Right atrium auricular region (tissue), 2 donors: ENCODE data around the gene TRAF3IP1. TPM values are rescaled to one million over a fixed set of nuclear protein-coding genes. Genes with fewer than 3 reads are reported as not detected.

ENCODE experiments used
- DNase-seq: peaks from one replicate; pipeline ENCODE4 v3.0.0-alpha.2; 2019; ENCODE audit warnings: low spot score
- H3K27ac ChIP-seq, 2 donors: fragments of 200-600 bp; sonication (generic); 1 replicate in 1 of 2; 2 replicates in 1 of 2; pipeline ENCODE4 v1.5.1; 2016 to 2019
- H3K27me3 ChIP-seq, 2 donors: fragments of 200-600 bp; sonication (generic); one replicate each; pipeline versions ENCODE4 v1.5.1 to v1.6.0; 2017 to 2019
- H3K36me3 ChIP-seq: fragments of 200-600 bp; sonication (generic); one replicate; pipeline ENCODE4 v1.5.1; 2016
- H3K4me1 ChIP-seq, 2 donors: fragments of 200-600 bp; sonication (generic); one replicate each; pipeline versions ENCODE4 v1.5.1 to v1.6.0; 2017 to 2019
- H3K4me3 ChIP-seq, 2 donors: fragments of 200-600 bp; sonication (generic); 1 replicate in 1 of 2; 2 replicates in 1 of 2; pipeline ENCODE4 v1.5.1; 2017 to 2019; ENCODE audit warnings: mild to moderate bottlenecking in 1 of 2, moderate library complexity in 1 of 2
- H3K9me3 ChIP-seq, 2 donors: fragments of 200-600 bp; sonication (generic); one replicate each; pipeline ENCODE4 v1.5.1; 2019
- CTCF ChIP-seq, 2 donors: fragments of 200-600 bp; sonication (generic); IDR thresholded peaks; one replicate each; pipeline ENCODE4 v1.5.1; 2019; ENCODE audit warnings: antibody characterized with exemption in 2 of 2
- total RNA-seq, 2 donors: library from RNA; depleted of rRNA; stranded (reverse); fragments of >200 nt; gene quantifications; one replicate each; pipeline ENCODE4 v1.1.0, GENCODE V29; 2016

The TRAF3IP1 gene
- total RNA-seq, 2 donors from 2014 or later, result 5.0 to 5.8 TPM

GRCh38 chr2:238415893-238416292 lies 95.6 kb downstream of the TRAF3IP1 start:
- Histone ChIP-seq H3K4me3 (no peak overlapping the region), H3K9me3 (peaks cover 0 to 5% of the 10 kb centered on the region in 2 donors), H3K27ac (no peak overlapping the region), H3K27me3 (no peaks in the 10 kb centered on the region), H3K36me3 (no peaks in the 10 kb centered on the region), H3K4me1 (peaks cover 0 to 13% of the 10 kb centered on the region in 2 donors)
- TF ChIP-seq CTCF (IDR thresholded peaks at IDR 0.05), result no peak
- no peak for DNase-seq

GRCh38 chr2:238418196-238418998 lies 98.1 kb downstream of the TRAF3IP1 start:
- Histone ChIP-seq H3K4me1 (peaks cover 0 to 22% of the 10 kb centered on the region in 2 donors), H3K27ac (no peak overlapping the region), H3K27me3 (no peaks in the 10 kb centered on the region), H3K4me3 (no peak overlapping the region), H3K9me3 (peaks cover 0 to 5% of the 10 kb centered on the region in 2 donors), H3K36me3 (no peaks in the 10 kb centered on the region)
- no peak for TF ChIP-seq CTCF (IDR thresholded peaks at IDR 0.05)
- DNase-seq, result no peak

GRCh38 chr2:238418999-238419546 lies 98.8 kb downstream of the TRAF3IP1 start:
- H3K4me1 ChIP-seq, result peaks cover 0 to 22% of the 10 kb centered on the region in 2 donors
- peaks cover 0 to 5% of the 10 kb centered on the region in 2 donors for H3K9me3 ChIP-seq
- TF ChIP-seq CTCF (IDR thresholded peaks at IDR 0.05), result no peak
- H3K36me3 ChIP-seq, result no peaks in the 10 kb centered on the region
- H3K4me3 ChIP-seq, result no peak overlapping the region
- H3K27me3 ChIP-seq, result no peaks in the 10 kb centered on the region
- no peak overlapping the region for H3K27ac ChIP-seq
- no peak for DNase-seq

- DNase-seq, result no peak
- H3K9me3 ChIP-seq, result peaks cover 0 to 5% of the 10 kb centered on the region in 2 donors
- H3K27ac ChIP-seq, result no peak overlapping the region
- no peak overlapping the region for H3K4me3 ChIP-seq
- no peak for TF ChIP-seq CTCF (IDR thresholded peaks at IDR 0.05)
- peaks cover 0 to 22% of the 10 kb centered on the region in 2 donors for H3K4me1 ChIP-seq
- H3K36me3 ChIP-seq, result no peaks in the 10 kb centered on the region
- H3K27me3 ChIP-seq, result no peaks in the 10 kb centered on the region
Measured at GRCh38 chr2:238420442-238420841, 100.1 kb downstream of the TRAF3IP1 start.

GRCh38 chr2:238420878-238421694 lies 100.8 kb downstream of the TRAF3IP1 start:
- Histone ChIP-seq H3K4me3 (no peak overlapping the region), H3K9me3 (no peaks in the 10 kb centered on the region), H3K27ac (peak overlapping the region in 1 of 2 donors; percentile 2), H3K36me3 (no peaks in the 10 kb centered on the region), H3K4me1 (peaks cover 0 to 28% of the 10 kb centered on the region in 2 donors), H3K27me3 (no peaks in the 10 kb centered on the region)
- no peak for TF ChIP-seq CTCF (IDR thresholded peaks at IDR 0.05)
- no peak for DNase-seq
